ENCODE results near the gene PSD. TPM values are rescaled to one million over a fixed set of nuclear protein-coding genes. Genes with fewer than 3 reads are reported as not detected.

PSD gene
- total RNA-seq, 6 donors from 2014 or later = 1.1 to 28.3 (median 3.5) TPM

DNA sequence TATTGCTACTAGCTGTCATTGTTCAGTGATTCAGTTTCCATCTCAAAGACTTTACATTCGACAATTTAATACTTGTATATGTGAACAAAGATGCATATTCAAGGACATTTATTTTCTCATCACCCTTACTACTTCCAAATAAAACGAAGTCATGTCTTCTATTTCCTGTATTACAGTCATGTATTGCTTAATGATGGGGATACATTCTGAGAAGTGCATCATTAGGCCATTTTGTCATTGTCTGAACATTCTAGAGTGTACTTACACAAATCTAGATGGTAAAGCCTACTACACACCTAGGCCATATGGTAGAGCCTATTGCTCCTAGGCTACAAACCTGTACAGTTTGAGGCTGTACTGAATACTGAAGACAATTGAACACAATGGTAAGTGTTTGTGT is 26.3 kb upstream of the PSD start:
- ATAC-seq (ENCODE audit: low FRiP score in 2 of 2) (no peak), DNase-seq (no peak)
- H3K4me1 ChIP-seq = peaks cover 4 to 9% (median 5%) of the 10 kb centered on the region in 4 donors
- H3K9me3 ChIP-seq = no peaks in the 10 kb centered on the region
- 69 to 71% methylated on average over 2 of the region's 2 CpGs for WGBS, 2 donors
- H3K4me3 ChIP-seq = no peak overlapping the region
- H3K27me3 ChIP-seq = no peaks in the 10 kb centered on the region
- no peak overlapping the region for H3K27ac ChIP-seq
- TF ChIP-seq, protein P1, sequence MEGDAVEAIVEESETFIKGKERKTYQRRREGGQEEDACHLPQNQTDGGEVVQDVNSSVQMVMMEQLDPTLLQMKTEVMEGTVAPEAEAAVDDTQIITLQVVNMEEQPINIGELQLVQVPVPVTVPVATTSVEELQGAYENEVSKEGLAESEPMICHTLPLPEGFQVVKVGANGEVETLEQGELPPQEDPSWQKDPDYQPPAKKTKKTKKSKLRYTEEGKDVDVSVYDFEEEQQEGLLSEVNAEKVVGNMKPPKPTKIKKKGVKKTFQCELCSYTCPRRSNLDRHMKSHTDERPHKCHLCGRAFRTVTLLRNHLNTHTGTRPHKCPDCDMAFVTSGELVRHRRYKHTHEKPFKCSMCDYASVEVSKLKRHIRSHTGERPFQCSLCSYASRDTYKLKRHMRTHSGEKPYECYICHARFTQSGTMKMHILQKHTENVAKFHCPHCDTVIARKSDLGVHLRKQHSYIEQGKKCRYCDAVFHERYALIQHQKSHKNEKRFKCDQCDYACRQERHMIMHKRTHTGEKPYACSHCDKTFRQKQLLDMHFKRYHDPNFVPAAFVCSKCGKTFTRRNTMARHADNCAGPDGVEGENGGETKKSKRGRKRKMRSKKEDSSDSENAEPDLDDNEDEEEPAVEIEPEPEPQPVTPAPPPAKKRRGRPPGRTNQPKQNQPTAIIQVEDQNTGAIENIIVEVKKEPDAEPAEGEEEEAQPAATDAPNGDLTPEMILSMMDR (IDR thresholded peaks at IDR 0.05) = no peak
- TF ChIP-seq EP300 (IDR thresholded peaks at IDR 0.05) (no peak), POLR2A (IDR thresholded peaks at IDR 0.05) (no peak), POLR2AphosphoS5 (IDR thresholded peaks at IDR 0.05) (no peak)
- H3K36me3 ChIP-seq = no peaks in the 10 kb centered on the region

DNA sequence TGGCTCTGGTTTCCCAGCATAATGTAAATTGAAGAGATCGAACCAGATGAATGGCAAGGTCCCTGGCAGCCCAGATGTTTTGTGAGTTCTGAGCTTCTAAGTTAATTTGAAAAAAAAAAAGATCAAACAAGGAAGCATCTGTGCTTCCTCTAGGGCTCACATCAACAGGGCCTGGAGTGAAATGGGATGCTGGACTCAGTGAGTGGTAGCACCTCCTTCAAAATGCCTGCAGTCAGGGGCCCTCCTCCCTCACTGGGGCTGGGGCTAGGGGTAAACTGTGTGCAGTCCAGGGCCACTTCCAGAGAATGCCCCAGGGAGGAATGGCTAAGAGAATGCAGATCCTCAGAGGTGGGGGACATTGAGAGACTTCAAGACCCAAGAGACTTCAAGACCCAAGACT is 19.8 kb upstream of the PSD start:
- Histone ChIP-seq H3K27me3 (no peaks in the 10 kb centered on the region), H3K4me3 (peak overlapping the region in 1 of 4 donors; percentile 11), H3K27ac (peak overlapping the region in 1 of 4 donors; percentile 23), H3K4me1 (peaks cover 10 to 31% (median 29%) of the 10 kb centered on the region in 4 donors), H3K36me3 (no peaks in the 10 kb centered on the region), H3K9me3 (no peaks in the 10 kb centered on the region)
- ATAC-seq (ENCODE audit: low FRiP score in 2 of 2) = no peak
- DNase-seq = no peak
- TF ChIP-seq, protein P1 (IDR thresholded peaks at IDR 0.05) = no peak
- TF ChIP-seq POLR2AphosphoS5 (IDR thresholded peaks at IDR 0.05) = no peak
- TF ChIP-seq POLR2A (IDR thresholded peaks at IDR 0.05) = no peak
- no peak for TF ChIP-seq EP300 (IDR thresholded peaks at IDR 0.05)
- 40 to 69% methylated on average over 1 of the region's 1 CpG for WGBS, 2 donors

DNA sequence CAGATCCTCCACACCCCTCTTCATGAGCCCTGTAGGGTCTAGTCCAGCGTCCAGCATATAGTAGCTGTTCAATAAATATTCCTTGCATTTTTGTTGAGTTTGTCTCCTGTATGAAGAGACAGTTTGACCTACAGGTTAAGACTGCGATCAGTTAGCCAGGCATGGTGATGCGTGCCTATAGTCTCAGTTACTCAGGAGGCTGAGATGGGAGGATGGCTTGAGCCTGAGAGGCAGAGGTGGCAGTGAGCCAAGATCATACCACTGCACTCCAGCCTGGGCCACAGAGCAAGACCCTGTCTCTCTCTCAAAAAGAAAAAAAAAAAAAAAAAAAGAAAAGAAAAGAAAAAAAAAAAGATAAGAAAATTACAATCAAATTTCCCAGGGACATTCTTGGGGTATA is 18.9 kb upstream of the PSD start:
- 94 to 100% methylated on average over 3 of the region's 3 CpGs for WGBS, 2 donors
- DNase-seq = no peak
- no peak for ATAC-seq (ENCODE audit: low FRiP score in 2 of 2)
- Histone ChIP-seq H3K9me3 (no peaks in the 10 kb centered on the region), H3K27ac (no peak overlapping the region), H3K4me3 (peak overlapping the region in 1 of 4 donors; percentile 51), H3K27me3 (no peaks in the 10 kb centered on the region), H3K4me1 (peaks cover 13 to 38% (median 35%) of the 10 kb centered on the region in 4 donors), H3K36me3 (no peaks in the 10 kb centered on the region)
- TF ChIP-seq, protein P1 (IDR thresholded peaks at IDR 0.05) = no peak
- TF ChIP-seq POLR2AphosphoS5 (IDR thresholded peaks at IDR 0.05) = no peak
- no peak for TF ChIP-seq POLR2A (IDR thresholded peaks at IDR 0.05)
- TF ChIP-seq EP300 (IDR thresholded peaks at IDR 0.05) = no peak

DNA sequence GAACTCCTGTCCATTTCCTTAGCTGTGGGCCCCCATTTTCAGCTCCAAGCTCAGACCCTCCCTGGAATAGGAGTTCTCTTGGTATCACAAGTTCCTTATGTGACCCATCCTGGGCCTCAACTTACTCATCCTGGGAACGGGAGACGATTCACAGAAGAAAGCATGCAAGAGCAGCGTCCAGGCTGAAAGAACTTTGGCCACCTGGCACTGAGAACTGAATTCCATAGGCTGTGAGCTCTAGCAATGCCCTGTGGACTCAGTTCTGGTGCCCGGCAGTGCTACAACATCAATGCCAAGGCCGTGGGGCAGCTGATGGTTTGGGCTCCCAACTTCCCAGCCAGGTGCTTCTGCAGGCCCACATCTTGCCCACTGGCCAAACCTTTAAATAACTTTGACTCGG is 17.7 kb upstream of the PSD start:
- H3K4me1 ChIP-seq = peaks cover 20 to 46% (median 43%) of the 10 kb centered on the region in 4 donors

More for the DNA sequence above, 17.7 kb upstream of the PSD start:
- DNase-seq (no peak), ATAC-seq (ENCODE audit: low FRiP score in 2 of 2) (no peak)
- WGBS, 2 donors = 68 to 78% methylated on average over 5 to 6 of the region's 6 CpGs
- peak overlapping the region; percentile 17 to 91 (median 72) for H3K27ac ChIP-seq
- H3K4me3 ChIP-seq = peak overlapping the region in 3 of 4 donors; percentile 31 to 51 (median 48)
- no peaks in the 10 kb centered on the region for H3K9me3 ChIP-seq
- H3K27me3 ChIP-seq = no peaks in the 10 kb centered on the region
- H3K36me3 ChIP-seq = no peaks in the 10 kb centered on the region
- TF ChIP-seq, protein P1 (IDR thresholded peaks at IDR 0.05) = no peak
- TF ChIP-seq POLR2A (IDR thresholded peaks at IDR 0.05) = no peak
- no peak for TF ChIP-seq POLR2AphosphoS5 (IDR thresholded peaks at IDR 0.05)
